ENCODE measurements around the gene ZSWIM3.

GRCh38 chr20:45867819-45868176 lies 10.4 kb downstream of the ZSWIM3 start:
- TF ChIP-seq CTCF (IDR thresholded peaks at IDR 0.05) = no peak
- TF ChIP-seq POLR2A (IDR thresholded peaks at IDR 0.05) = no peak

Measured in testis (tissue), 2 donors.